A673 (cell line): Measurements from ENCODE around the gene C1orf21.

Experiments used
- CTCF ChIP-seq: fragments of 300-800, 200-600 bp; sonication (generic); conservative IDR thresholded peaks from 2 replicates; pipeline ENCODE4 v1.5.1; 2017; ENCODE audit warnings: low read depth, mild to moderate bottlenecking, antibody characterized with exemption, low read length, moderate library complexity, mixed read lengths
- EZH2 ChIP-seq: fragments of 200-600 bp; sonication (generic); IDR thresholded peaks from 2 replicates; pipeline ENCODE4 v1.6.1; 2017; ENCODE audit warnings: borderline replicate concordance, low read depth, mild to moderate bottlenecking, mixed read lengths, antibody characterized with exemption, low read length; ENCODE audit not compliant: poor library complexity, severe bottlenecking

- TF ChIP-seq EZH2 (no peak), CTCF (no peak)
Observed at GRCh38 chr1:184567637-184568036, 180.8 kb downstream of the C1orf21 start.
